HepG2 (cell line): ENCODE data around the gene WSB2. TPM values are rescaled to one million over a fixed set of nuclear protein-coding genes. Genes with fewer than 3 reads are reported as not detected.
A peak's percentile ranks its signal among the peaks of the same experiment; 100 is the strongest.

ENCODE experiments used
- BCL6 ChIP-seq: IDR thresholded peaks from 2 replicates; pipeline ENCODE4 v1.6.1; 2016; ENCODE audit warnings: missing genetic modification reagents, missing compliant biosample characterization
- DMAP1 ChIP-seq: IDR thresholded peaks from 2 replicates; pipeline ENCODE4 v1.6.1; 2016
- KLF16 ChIP-seq, 2 experiments: sonication (generic) in 1 of 2; formaldehyde crosslinking in 1 of 2; IDR thresholded peaks; 2 replicates each; pipeline versions ENCODE4 v1.6.1 to v1.8.0; 2016 to 2023; ENCODE audit warnings: missing genetic modification reagents in 2 of 2, missing compliant biosample characterization in 1 of 2
- MXI1 ChIP-seq: IDR thresholded peaks from 3 replicates; pipeline ENCODE4 v1.6.1; 2012; ENCODE audit warnings: low read depth, low read length, inconsistent platforms, borderline replicate concordance
- NCOA1 ChIP-seq: sonication (generic); formaldehyde crosslinking; IDR thresholded peaks from 2 replicates; pipeline ENCODE4 v1.9.0; 2021; ENCODE audit warnings: missing genetic modification reagents
- NFIC ChIP-seq: IDR thresholded peaks from 2 replicates; pipeline ENCODE4 v1.6.1; 2012; ENCODE audit warnings: mild to moderate bottlenecking, low read length, inconsistent platforms
- RARA ChIP-seq: IDR thresholded peaks from 2 replicates; pipeline ENCODE4 v1.6.1; 2016; ENCODE audit warnings: missing genetic modification reagents, missing compliant biosample characterization
- REPIN1 ChIP-seq: sonication (generic); formaldehyde crosslinking; IDR thresholded peaks from 2 replicates; pipeline ENCODE4 v1.8.0; 2022; ENCODE audit warnings: missing genetic modification reagents, low read depth, mild to moderate bottlenecking, borderline replicate concordance
- SAP130 ChIP-seq: IDR thresholded peaks from 2 replicates; pipeline ENCODE4 v1.6.1; 2016; ENCODE audit warnings: low read depth
- ZNF17 ChIP-seq: sonication (generic); formaldehyde crosslinking; IDR thresholded peaks from 2 replicates; pipeline ENCODE4 v1.5.0; 2020; ENCODE audit warnings: mild to moderate bottlenecking, missing genetic modification reagents
- ZNF232 ChIP-seq: sonication (generic); formaldehyde crosslinking; IDR thresholded peaks from 2 replicates; pipeline ENCODE4 v1.4.0; 2020; ENCODE audit warnings: missing genetic modification reagents, borderline replicate concordance
- polyA plus RNA-seq, 8 experiments: library from polyadenylated mRNA; depleted of rRNA in 3 of 8; stranded (reverse) in 7 of 8; unstranded in 1 of 8; fragments of >200 nt; fragmentation: Illumina TruSeq in 4 of 8; extraction: Trizol in 4 of 8; gene quantifications; 2 replicates each; pipeline versions ENCODE4 v1.2.1 to v1.2.3, GENCODE V29; 2011 to 2016; ENCODE audit warnings: low read depth in 4 of 8, missing spikeins in 1 of 8, mixed read lengths in 1 of 8; ENCODE audit not compliant: insufficient read depth in 1 of 8
- total RNA-seq, 5 experiments: library from RNA; depleted of rRNA; stranded (reverse); fragments of >200 nt; fragmentation: Illumina TruSeq; extraction: Trizol; gene quantifications; 2 replicates each; pipeline ENCODE4 v1.2.3, GENCODE V29; 2016; ENCODE audit warnings: low read depth in 1 of 5
- TF ChIP-seq, protein P1 (sequence below): IDR thresholded peaks from 2 replicates; pipeline ENCODE4 v1.6.1; 2012; ENCODE audit warnings: low read length, improper control_type of control experiment
- TF ChIP-seq, protein P2 (sequence below): sonication (generic); formaldehyde crosslinking; IDR thresholded peaks from 2 replicates; pipeline ENCODE4 v1.5.1; 2020; ENCODE audit warnings: missing genetic modification reagents, mild to moderate bottlenecking, borderline replicate concordance
- TF ChIP-seq, protein P3 (sequence below): sonication (generic); formaldehyde crosslinking; IDR thresholded peaks from 2 replicates; pipeline ENCODE4 v1.8.0; 2023; ENCODE audit warnings: mild to moderate bottlenecking, missing genetic modification reagents
- TF ChIP-seq, protein P4 (sequence below): sonication (generic); formaldehyde crosslinking; IDR thresholded peaks from 2 replicates; pipeline ENCODE4 v1.5.0; 2020; ENCODE audit warnings: mild to moderate bottlenecking, missing genetic modification reagents
- TF ChIP-seq, protein P5 (sequence below): conservative IDR thresholded peaks from 2 replicates; pipeline ENCODE4 v1.6.1; 2018; ENCODE audit warnings: missing genetic modification reagents
- TF ChIP-seq, protein P6 (sequence below): sonication (generic); formaldehyde crosslinking; IDR thresholded peaks from 2 replicates; pipeline ENCODE4 v1.8.0; 2022; ENCODE audit warnings: mild to moderate bottlenecking, missing genetic modification reagents; ENCODE audit not compliant: insufficient replicate concordance

Gene WSB2
- total and polyA plus RNA-seq, 2 of the 13 experiments (the other 11 are each of a cell fraction or from before 2014, with no cell fraction given) = 31.0 to 82.8 TPM

DNA sequence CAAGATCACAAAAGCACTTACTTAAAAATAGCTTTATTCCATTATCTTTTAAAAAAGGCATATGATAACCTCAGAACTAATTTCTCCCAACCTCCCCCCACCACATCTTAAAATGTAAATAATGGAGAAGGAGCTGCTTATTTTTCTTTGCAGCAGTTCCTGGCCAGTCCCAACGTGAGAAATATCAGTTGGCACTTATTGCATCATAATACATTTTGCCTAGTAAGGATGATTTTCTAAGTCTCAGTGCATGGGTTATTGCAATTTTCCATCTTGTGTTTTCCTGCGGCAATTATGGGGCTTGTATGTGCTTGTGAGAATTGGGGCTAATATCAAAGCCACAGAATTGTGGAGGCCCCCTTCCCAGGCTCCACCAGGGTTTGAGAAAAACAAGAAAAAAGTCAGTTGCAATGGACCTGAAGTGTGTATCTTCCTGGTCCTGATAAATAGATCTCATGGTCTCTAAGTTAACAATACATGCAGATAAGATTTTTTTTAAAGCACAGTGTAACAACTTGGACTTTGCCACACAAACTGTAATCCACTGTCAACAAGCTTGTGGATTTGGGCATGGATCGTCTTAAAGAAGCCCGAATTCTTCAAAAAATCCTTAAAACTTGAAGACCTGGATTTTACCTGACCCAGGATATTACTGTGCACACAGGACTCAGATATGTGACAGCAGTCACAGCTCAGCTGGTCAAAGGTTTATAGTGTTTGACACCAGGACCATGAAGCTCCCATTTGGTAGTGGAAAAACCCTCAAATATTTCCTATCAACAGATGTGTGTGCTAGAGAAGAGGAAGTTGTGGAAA, 2.8 kb upstream of the WSB2 start (continued):
- TF ChIP-seq, protein P1, sequence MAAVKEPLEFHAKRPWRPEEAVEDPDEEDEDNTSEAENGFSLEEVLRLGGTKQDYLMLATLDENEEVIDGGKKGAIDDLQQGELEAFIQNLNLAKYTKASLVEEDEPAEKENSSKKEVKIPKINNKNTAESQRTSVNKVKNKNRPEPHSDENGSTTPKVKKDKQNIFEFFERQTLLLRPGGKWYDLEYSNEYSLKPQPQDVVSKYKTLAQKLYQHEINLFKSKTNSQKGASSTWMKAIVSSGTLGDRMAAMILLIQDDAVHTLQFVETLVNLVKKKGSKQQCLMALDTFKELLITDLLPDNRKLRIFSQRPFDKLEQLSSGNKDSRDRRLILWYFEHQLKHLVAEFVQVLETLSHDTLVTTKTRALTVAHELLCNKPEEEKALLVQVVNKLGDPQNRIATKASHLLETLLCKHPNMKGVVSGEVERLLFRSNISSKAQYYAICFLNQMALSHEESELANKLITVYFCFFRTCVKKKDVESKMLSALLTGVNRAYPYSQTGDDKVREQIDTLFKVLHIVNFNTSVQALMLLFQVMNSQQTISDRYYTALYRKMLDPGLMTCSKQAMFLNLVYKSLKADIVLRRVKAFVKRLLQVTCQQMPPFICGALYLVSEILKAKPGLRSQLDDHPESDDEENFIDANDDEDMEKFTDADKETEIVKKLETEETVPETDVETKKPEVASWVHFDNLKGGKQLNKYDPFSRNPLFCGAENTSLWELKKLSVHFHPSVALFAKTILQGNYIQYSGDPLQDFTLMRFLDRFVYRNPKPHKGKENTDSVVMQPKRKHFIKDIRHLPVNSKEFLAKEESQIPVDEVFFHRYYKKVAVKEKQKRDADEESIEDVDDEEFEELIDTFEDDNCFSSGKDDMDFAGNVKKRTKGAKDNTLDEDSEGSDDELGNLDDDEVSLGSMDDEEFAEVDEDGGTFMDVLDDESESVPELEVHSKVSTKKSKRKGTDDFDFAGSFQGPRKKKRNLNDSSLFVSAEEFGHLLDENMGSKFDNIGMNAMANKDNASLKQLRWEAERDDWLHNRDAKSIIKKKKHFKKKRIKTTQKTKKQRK = no peak
- TF ChIP-seq RARA (0 out of 2 replicates have a peak, but pooled peaks have one; percentile 41), NCOA1 (CRISPR knock-in tag) (no peak), ZNF232 (CRISPR knock-in tag) (no peak), NFIC (peak; percentile 16; the same call in 1 of the 2 replicates), ZNF17 (CRISPR knock-in tag) (no peak), DMAP1 (CRISPR knock-in tag) (no peak), SAP130 (peak; percentile 64), REPIN1 (no peak), MXI1 (no peak), BCL6 (CRISPR knock-in tag) (no peak), KLF16 (CRISPR knock-in tag; IDR thresholded peaks at IDR 0.05) (no peak)
- TF ChIP-seq, protein P2, sequence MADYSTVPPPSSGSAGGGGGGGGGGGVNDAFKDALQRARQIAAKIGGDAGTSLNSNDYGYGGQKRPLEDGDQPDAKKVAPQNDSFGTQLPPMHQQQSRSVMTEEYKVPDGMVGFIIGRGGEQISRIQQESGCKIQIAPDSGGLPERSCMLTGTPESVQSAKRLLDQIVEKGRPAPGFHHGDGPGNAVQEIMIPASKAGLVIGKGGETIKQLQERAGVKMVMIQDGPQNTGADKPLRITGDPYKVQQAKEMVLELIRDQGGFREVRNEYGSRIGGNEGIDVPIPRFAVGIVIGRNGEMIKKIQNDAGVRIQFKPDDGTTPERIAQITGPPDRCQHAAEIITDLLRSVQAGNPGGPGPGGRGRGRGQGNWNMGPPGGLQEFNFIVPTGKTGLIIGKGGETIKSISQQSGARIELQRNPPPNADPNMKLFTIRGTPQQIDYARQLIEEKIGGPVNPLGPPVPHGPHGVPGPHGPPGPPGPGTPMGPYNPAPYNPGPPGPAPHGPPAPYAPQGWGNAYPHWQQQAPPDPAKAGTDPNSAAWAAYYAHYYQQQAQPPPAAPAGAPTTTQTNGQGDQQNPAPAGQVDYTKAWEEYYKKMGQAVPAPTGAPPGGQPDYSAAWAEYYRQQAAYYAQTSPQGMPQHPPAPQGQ (CRISPR knock-in tag) = no peak
- TF ChIP-seq, protein P3, sequence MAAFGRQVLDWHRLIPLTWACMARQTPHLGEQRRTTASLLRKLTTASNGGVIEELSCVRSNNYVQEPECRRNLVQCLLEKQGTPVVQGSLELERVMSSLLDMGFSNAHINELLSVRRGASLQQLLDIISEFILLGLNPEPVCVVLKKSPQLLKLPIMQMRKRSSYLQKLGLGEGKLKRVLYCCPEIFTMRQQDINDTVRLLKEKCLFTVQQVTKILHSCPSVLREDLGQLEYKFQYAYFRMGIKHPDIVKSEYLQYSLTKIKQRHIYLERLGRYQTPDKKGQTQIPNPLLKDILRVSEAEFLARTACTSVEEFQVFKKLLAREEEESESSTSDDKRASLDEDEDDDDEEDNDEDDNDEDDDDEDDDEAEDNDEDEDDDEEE = no peak
- TF ChIP-seq, protein P4, sequence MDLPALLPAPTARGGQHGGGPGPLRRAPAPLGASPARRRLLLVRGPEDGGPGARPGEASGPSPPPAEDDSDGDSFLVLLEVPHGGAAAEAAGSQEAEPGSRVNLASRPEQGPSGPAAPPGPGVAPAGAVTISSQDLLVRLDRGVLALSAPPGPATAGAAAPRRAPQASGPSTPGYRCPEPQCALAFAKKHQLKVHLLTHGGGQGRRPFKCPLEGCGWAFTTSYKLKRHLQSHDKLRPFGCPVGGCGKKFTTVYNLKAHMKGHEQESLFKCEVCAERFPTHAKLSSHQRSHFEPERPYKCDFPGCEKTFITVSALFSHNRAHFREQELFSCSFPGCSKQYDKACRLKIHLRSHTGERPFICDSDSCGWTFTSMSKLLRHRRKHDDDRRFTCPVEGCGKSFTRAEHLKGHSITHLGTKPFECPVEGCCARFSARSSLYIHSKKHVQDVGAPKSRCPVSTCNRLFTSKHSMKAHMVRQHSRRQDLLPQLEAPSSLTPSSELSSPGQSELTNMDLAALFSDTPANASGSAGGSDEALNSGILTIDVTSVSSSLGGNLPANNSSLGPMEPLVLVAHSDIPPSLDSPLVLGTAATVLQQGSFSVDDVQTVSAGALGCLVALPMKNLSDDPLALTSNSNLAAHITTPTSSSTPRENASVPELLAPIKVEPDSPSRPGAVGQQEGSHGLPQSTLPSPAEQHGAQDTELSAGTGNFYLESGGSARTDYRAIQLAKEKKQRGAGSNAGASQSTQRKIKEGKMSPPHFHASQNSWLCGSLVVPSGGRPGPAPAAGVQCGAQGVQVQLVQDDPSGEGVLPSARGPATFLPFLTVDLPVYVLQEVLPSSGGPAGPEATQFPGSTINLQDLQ (CRISPR knock-in tag) = no peak
- TF ChIP-seq, protein P5, sequence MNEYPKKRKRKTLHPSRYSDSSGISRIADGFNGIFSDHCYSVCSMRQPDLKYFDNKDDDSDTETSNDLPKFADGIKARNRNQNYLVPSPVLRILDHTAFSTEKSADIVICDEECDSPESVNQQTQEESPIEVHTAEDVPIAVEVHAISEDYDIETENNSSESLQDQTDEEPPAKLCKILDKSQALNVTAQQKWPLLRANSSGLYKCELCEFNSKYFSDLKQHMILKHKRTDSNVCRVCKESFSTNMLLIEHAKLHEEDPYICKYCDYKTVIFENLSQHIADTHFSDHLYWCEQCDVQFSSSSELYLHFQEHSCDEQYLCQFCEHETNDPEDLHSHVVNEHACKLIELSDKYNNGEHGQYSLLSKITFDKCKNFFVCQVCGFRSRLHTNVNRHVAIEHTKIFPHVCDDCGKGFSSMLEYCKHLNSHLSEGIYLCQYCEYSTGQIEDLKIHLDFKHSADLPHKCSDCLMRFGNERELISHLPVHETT (CRISPR knock-in tag) = no peak
- TF ChIP-seq, protein P6, sequence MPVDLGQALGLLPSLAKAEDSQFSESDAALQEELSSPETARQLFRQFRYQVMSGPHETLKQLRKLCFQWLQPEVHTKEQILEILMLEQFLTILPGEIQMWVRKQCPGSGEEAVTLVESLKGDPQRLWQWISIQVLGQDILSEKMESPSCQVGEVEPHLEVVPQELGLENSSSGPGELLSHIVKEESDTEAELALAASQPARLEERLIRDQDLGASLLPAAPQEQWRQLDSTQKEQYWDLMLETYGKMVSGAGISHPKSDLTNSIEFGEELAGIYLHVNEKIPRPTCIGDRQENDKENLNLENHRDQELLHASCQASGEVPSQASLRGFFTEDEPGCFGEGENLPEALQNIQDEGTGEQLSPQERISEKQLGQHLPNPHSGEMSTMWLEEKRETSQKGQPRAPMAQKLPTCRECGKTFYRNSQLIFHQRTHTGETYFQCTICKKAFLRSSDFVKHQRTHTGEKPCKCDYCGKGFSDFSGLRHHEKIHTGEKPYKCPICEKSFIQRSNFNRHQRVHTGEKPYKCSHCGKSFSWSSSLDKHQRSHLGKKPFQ (CRISPR knock-in tag) = no peak
